GM11168 (cell line): Measurements from ENCODE around the gene PPP2R1B.

Source experiments
- in situ Hi-C: fragments of 300-500 bp; cut with MboI; formaldehyde crosslinking; loops from one replicate; pipeline ENCODE4 v1.12.0; 2022; ENCODE audit warnings: low sequenced_read_pairs; ENCODE audit not compliant: unreplicated experiment

The PPP2R1B gene

DNA sequence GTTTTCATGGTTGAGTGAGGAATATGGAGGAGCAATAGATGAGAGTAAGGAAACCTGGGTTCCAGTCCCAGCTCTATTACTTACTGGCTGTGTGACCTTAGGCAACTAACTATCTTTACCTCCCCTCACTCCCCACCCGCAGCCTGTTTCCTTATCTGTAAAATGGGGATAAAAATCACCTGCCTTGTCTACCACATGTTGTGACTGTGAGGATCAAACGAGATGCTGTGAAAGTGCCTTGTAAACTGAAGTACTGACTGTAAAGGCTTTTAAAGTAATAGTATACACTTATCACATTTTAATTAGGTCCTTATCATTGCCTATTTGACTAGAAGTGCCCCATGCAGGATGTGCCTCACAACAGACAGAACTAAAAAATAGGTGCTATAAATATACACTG, 18.9 kb upstream of the PPP2R1B start:
- in situ Hi-C loops: loop anchor here (10.0 kb wide), 1 partner anchor 60 kb away; no protein-coding TSS in a partner anchor

DNA sequence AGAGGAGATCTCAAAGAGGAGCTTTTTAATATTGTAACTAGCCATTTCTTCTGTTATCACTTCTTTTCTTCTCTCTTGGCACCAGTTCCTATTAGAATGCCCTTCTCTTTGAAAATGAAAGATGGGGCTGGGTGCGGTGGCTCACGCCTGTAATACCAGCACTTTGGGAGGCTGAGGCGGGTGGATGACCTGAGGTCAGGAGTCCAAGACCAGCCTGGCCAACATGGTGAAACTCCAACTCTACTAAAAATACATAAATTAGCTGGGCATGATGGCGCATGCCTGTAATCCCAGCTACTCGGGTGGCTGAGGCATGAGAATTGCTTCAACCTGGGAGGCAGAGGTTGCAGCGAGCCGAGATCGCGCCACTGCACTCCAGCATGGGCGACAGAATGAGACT, 18.1 kb upstream of the PPP2R1B start:
- in situ Hi-C loops: loop anchor here (10.0 kb wide), 1 partner anchor 60 kb away; no protein-coding TSS in a partner anchor

DNA sequence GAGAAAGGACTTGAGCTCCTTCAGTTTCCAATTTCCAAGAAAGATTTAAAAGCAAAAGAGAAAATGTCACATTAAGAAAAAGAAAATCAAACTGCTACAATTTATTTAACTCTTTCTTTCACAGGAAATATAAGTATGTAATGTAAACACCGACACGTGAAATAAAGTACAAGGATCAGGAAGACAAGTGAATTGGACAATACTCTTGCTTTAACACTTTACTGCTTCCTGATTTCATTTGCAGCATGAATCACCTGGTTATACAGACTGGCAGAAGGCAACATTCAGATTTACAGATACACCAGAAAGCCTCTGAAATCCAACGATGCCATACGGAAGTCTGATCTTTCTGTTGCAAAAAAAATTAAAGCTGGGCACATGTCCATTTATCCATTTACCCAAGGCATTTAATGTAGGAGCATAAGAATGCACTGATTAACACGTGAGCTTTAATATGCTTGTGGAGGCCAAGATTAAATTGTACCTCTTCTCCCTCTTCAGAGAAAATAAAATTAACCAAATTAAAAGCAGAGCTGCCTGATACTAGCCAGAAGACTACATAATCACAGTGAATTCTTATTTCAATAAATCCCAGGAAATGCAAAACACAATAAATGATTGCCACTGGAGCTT, 16.0 kb upstream of the PPP2R1B start:
- in situ Hi-C loops: loop anchor here (10.0 kb wide), 1 partner anchor 63 kb away; no protein-coding TSS in a partner anchor

DNA sequence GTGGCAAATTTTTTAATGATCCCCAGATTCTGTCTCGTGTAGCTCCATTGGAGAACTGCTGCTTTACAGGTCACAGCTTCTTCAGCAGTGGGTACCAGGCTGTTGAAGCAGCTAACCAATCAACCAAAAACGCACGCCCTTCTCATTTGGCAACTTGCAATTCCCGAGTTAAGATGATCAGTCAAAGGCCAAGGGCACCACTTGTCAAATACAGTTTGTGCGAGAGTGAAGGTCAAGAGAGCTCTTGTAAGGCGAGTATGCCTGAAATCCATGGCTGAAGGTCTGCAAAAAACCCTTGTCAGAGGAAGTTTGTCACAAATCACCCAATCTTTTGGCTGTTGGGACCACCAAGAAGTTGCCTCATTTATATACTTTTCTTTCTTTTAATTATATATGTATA, 12.9 kb upstream of the PPP2R1B start:
- in situ Hi-C loops: no loop called here

DNA sequence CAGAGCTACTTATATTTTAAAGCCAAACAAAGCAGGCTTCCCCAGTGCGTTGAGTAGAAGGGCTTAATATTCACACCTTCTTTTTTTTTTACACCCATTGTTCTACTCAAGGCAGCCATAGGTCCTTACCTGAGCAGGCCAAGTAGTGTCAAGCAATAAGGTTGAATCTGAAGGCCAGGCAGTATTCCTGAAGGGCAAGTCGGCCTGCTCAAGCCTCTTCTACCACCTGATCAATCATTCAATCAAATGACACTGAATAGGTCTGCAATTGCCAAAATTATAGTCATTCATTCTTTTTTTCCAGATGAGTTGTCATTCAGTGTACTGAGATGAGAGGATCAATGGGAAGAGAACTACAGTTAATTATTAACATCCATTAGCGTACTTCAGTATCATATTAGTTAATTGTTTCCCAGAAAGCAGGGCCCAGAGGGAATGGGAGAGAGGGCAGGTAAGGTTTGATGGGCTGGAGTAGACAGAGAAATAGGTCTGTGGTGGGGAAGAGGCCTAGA, 11.9 kb upstream of the PPP2R1B start:
- in situ Hi-C loops: no loop called here

DNA sequence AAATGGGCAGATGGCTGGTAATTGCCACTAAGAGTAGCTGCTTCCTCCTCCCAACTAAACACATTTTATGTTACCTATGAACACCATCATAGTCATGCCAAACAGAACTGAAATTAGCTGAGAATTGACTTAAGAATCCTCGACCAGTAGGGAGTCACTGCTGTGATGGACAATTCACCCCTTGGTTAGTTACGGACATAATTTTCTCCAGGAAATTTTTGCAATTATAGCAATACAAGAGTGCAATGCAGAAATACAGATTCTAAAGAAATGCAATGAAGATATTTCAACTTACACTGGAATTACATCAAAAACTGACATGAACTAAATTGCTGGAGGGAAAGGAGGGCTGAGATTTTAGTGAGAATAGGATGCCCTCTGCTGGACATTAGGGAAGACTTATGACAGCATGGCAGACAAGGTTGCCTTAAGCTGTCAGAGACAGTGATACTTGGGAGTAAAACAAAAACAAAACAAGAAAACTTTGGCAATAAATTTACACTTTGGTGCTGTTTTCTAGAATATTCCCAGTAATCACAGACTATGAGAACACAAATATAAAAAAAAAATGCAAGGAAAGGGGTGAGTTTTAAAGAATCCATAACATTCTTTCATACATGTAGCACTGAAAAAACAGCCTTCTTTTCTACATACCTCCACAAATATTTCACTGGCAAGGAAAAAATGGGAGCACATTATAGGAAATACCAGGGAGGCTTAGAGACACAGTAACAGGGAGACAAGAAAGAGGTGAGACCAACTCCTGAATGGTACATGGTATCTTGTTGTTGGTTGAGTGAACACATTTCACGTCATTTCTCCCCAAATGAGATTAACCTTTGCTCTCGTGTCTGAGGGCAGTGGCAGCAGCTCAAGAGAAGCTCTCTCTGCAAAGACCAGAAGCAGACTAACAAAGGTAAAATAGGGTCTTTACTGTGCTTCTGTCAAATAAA, 11.2 kb upstream of the PPP2R1B start:
- in situ Hi-C loops: no loop called here

DNA sequence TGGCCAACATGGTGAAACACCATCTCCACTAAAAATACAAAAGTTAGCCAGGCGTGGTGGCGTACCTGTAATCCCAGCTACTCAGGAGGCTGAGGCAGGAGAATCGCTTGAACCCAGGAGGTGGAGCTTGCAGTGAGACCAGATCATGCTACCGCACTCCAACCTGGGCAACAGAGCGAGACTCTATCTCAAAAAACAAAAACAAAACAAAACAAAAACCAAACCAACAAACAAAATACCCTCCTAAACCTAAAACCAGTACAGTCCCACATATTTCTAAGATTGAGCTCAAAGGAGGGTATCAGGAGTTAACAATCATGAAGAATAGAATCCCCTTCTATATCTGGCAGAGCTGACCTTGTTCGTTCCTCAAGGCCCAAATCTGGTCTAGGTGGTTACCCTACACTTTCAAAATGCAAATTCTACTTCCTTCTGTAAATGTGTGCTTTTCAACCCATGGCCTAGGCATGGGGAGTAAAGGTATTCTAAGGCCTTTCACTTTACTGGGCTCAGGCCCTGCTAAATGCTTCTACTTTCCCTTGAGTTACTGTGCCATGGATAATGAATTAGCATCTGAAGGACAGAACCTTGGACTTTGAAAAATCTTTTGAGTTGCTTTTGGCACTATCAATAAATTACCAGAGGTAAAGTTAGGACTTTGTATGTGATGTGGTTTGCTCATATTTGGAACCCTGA, 10.4 kb upstream of the PPP2R1B start:
- in situ Hi-C loops: no loop called here

DNA sequence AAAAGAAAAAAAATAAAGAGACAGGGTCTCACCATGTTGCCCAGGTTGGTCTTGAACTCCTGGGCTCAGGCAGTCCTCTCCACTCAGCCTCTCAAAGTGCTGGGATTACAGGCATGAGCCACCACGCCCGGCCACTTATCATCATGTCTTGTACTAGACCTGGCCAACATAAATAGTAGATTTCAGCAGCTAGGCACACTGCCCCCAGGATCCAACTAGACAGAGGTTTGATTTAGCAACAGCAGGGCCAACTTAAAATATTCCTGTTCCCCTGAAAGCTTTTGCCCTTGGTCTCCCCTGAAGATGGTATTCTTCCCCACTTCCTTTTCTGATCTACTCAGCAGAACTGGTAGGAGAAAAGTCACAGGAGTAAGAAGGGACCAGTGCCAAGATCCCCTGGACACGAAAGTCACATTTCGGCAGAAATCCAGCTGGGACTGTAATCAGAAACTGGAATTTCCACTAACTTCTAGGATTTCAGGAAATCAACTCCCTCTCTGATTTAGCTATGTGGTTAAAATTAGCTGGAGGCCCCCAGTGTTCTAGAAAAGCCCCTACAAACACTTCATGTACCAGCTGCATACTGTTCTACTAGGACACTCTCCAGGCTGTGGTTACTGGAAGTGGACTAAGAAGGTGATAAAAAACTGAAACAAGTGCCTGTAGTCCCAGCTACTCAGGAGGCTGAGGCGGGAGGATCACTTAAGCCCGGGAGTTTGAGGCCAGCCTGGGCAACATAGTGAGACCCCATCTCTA, 8.9 kb upstream of the PPP2R1B start:
- in situ Hi-C loops: loop anchor here (5.0 kb wide), 1 partner anchor 173 kb away; the partner anchor contains the start of gene SIK2

DNA sequence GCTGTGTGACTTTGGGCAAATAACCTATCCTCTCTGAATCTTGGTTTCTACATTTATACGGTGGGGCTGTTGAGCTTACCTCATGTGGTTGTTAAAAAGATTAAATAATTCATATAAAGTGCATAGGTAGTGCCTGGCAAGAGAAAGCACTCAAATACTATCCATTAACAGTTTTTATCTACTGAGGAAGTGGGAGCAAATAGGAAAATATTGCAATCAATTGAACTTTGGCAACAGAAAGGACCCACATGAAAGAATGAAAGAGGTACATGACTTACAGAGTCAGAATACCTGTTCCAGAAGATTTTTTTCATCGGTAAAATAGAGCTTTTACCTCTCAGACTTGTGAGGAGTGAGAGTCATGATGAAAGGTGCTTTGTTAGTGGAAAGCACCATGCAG, 6.3 kb upstream of the PPP2R1B start:
- in situ Hi-C loops: loop anchor here (5.0 kb wide), 1 partner anchor 170 kb away; the partner anchor contains the start of gene SIK2

DNA sequence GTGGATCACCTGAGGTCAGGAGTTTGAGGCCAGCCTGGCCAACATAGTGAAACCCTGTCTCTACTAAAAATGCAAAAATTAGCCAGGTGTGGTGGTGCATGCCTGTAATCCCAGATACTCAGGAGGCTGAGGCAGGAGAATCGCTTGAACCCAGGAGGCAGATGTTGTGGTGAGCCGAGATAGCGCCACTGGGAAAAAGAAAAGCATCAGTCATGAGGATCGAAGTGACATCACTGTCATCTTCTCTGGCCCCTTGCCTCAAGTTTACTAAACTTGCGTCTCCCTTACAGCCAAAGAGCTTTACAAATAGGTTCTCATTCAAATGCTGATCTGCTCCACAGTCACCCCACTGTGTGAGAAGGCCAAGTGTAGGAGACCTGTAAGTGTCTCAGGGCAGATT, 5.0 kb upstream of the PPP2R1B start:
- in situ Hi-C loops: loop anchor here (5.0 kb wide), 1 partner anchor 169 kb away; the partner anchor contains the start of gene SIK2

DNA sequence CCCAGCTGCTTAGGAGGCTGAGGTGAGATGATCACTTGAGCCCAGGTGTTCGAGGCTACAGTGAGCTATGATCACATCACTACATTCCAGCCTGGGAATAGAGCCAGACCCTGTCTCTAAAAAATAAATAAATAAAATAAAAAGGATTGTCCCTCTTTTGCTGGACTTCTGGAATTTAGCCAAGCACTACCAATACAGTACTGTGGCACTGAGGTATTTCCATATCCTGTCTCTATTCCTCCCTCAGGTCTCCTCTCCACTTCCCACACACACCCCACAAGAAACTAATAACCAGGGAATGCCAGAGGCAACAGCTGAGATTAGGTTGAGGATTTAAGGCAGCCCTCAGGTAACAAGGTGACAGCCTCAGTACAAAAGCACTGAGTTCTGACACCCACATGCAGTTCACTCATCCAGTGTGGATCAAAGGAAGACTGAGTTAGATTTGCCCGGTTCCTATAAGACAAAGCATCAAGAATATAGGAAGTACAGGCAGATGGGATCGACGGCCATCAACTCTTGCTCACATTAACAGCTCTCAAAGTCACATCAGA, 4.5 kb upstream of the PPP2R1B start:
- in situ Hi-C loops: loop anchor here (5.0 kb wide), 1 partner anchor 168 kb away; the partner anchor contains the start of gene SIK2

DNA sequence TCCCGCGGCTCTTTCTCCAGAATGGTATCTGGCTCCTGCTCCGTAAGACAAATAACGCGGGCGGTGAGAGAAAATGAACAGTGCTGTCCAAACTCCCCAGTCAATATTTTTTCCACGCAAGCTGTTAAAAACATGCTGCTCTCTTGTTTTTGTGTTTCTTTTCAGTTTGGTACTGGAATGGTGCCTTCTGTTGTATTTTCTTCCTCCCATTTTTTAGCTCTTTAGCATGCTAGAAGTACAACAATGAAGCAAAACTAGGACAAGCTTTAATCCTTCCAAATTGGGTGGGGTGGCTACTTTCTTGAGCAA, 599 bp upstream of the PPP2R1B start:
- in situ Hi-C loops: no loop called here

DNA sequence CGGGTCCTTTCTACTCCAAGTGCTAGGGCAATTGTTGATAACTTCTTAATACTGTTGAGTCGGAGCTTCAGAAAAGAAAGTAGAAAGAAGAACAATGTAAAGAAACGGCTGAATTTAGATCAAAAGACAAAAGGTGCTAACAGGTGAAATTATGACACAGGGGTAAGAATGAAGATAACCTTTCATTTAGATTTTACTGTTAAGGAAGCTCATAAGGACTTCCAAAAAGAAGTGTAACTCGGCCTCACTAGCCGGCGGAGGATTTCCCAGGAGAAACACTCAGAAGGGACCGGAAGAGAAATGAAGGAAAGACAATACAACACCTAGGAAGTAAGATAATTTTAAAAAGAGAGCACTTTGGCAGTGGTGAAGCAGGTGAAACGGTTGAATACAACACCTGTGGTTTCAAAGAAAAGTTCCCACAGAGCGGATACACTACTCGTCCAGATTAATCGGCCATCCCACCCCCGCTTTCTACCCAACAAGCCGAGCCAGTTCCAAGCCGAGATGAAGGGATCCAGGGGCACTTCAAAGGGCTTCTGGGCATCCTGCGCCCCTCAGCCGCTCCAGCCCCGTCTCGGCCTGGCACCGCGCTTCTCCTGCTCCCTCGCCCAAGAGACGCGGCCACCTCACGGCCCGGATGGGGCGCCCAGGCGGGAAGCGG, 737 bp downstream of the PPP2R1B start:
- in situ Hi-C loops: no loop called here

DNA sequence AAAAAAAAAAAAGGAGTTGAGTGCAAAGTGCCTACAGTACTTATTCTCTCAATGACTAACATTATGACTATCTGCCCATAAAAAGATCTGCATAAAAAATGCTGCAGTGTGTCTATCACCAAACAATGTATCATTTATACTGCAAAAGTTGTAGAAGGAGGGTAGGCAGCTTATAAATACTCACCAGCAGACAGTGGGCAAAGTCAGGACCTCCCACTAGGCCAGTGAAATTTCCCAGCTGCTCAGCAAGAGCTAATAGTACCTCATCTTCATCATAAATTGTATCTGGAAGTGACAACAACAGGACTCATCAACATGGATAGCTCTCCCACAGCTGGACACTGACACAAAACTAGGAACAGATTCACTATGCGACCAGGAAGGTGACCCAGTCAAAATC, 1.6 kb downstream of the PPP2R1B start:
- in situ Hi-C loops: no loop called here

DNA sequence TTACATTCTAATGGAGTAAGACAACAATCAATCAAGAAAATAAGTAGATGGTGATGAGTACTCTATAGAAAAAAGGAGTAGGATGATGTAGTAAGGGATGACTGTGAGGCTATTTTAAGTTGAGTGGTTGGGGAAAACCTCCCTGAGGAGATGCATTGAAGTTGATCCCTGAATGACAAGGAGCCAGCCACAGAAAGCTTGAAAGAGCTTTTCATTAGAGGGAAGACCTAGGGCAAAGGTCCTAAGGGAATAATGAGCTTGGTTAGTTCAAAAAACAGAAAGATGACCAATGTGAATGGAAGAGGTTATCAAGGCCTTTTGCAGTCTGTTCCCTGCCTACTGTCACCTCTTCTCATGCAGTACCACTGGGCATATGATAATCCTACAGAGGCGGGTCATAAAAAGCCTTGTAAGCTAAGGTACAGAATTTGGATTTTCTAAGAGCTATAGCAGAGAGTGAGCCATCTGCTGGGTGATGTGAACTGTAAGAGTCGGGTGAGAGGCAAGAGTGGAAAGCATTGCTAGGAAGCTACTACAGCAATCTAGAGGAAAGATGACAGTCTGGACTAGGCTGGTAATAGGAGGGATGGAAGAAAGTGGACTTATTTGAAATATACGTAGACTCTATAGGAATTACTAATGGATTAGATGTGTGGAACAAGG, 3.1 kb downstream of the PPP2R1B start:
- in situ Hi-C loops: no loop called here

DNA sequence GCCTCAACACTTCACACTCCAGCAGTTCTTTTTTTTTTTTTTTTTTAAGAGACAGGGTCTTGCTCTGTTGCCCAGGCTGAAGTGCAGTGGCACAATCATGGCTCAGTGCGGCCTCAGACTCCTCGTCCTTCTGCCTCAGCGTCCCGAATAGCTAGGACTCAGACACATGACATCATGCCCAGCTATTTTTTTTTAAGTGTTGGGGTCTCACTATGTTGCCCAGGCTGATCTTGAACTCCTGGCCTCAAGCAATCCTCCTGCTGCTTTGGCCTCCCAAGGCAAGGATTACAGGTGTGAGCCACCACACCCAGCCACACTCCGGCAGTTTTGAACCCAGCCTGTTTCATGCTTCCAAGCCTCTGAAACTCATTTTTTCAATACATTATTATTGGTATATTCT, 3.7 kb downstream of the PPP2R1B start:
- in situ Hi-C loops: no loop called here

DNA sequence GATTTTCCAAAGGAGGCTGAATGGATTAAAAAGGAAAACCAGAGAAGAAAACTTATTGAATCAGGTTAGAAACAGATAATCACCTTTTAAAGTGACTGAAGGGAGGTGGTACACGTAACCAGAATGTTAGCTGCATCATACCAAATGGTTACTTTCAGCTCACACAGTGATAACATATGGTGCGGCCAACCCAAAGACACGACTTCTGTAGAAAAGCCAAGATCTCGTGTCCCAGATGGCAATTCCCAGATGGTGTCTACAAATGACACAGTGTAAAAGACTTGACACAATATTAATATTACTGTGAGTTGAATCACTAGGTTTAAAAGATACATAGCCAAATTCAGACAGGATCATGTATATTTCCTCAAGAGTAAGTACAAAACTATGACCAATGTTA, 5.2 kb downstream of the PPP2R1B start:
- in situ Hi-C loops: no loop called here

DNA sequence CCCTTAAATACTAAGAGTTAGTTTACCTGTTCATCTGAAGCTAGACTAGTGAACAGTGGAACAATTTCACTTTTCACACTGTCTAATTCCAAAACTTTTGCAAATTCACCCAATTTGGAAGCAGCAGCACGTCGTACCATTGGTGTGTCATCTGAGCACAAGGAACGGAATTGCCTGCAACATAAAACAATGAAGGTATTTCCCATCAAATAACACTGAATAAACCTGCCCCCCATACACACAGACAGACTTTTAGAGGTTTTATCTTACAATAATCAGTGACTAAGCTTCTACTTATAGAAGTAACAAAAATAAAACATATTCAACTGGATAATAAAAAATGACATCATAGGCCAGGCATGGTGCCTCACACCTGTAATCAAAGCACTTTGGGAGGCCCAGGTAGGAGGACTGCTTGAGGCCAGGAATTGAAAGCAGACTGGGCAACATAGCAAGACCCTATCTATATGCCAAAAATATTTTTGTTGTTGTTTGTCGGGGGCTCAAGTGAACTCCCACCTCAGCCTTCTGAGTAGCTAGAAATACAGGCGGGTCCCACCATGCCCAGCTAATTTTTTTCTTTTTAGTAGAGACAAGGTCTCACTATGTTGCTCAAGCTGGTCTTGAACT, 6.3 kb downstream of the PPP2R1B start:
- in situ Hi-C loops: no loop called here
